ENCODE measurements around the gene JADE1.

JADE1 gene

GRCh38 chr4:128800701-128801284, 8.7 kb upstream of the JADE1 start:
- Histone ChIP-seq H3K4me2 (ENCODE audit: low read depth, low read length, poor library complexity, severe bottlenecking) (no peak overlapping the region), H3K79me2 (ENCODE audit: insufficient read depth, low read length) (no peaks in the 10 kb centered on the region), H3K9me2 (replicated peaks; ENCODE audit: low read depth, low read length) (no peaks in the 10 kb centered on the region), H3K4me1 (ENCODE audit: insufficient read depth, low read length, poor library complexity, severe bottlenecking) (no peaks in the 10 kb centered on the region), H3K36me3 (ENCODE audit: insufficient read depth, low read length) (no peaks in the 10 kb centered on the region), H3K9me3 (ENCODE audit: insufficient read depth, low read depth, low read length) (no peaks in the 10 kb centered on the region), H3F3A (ENCODE audit: low read depth) (no peaks in the 10 kb centered on the region), H4K20me1 (ENCODE audit: insufficient read depth, low read length, poor library complexity, severe bottlenecking) (no peaks in the 10 kb centered on the region), H3K27me3 (ENCODE audit: insufficient read depth, low read length, poor library complexity, severe bottlenecking) (no peaks in the 10 kb centered on the region), H2AFZ (ENCODE audit: low read length) (no peak overlapping the region), H3K4me3 (ENCODE audit: low read length, poor library complexity, severe bottlenecking) (no peak overlapping the region), H3K9ac (ENCODE audit: low read depth, low read length, poor library complexity, severe bottlenecking) (no peak overlapping the region)
- no peak for TF ChIP-seq EZH2phosphoT487 (IDR thresholded peaks at IDR 0.05; ENCODE audit: borderline replicate concordance)
- no peak for TF ChIP-seq CTCF (conservative IDR thresholded peaks at IDR 0.05; ENCODE audit: low read length)

GRCh38 chr4:128802680-128803628, 6.5 kb upstream of the JADE1 start:
- no peaks in the 10 kb centered on the region for H3K9me3 ChIP-seq (ENCODE audit: insufficient read depth, low read depth, low read length)
- H4K20me1 ChIP-seq (ENCODE audit: insufficient read depth, low read length, poor library complexity, severe bottlenecking): no peaks in the 10 kb centered on the region
- no peaks in the 10 kb centered on the region for H3F3A ChIP-seq (ENCODE audit: low read depth)
- no peaks in the 10 kb centered on the region for H3K9me2 ChIP-seq (replicated peaks; ENCODE audit: low read depth, low read length)
- H3K9ac ChIP-seq (ENCODE audit: low read depth, low read length, poor library complexity, severe bottlenecking): no peak overlapping the region
- H2AFZ ChIP-seq (ENCODE audit: low read length): no peak overlapping the region
- no peak overlapping the region for H3K4me3 ChIP-seq (ENCODE audit: low read length, poor library complexity, severe bottlenecking)
- H3K79me2 ChIP-seq (ENCODE audit: insufficient read depth, low read length): no peaks in the 10 kb centered on the region
- no peaks in the 10 kb centered on the region for H3K27me3 ChIP-seq (ENCODE audit: insufficient read depth, low read length, poor library complexity, severe bottlenecking)
- no peaks in the 10 kb centered on the region for H3K4me1 ChIP-seq (ENCODE audit: insufficient read depth, low read length, poor library complexity, severe bottlenecking)
- no peaks in the 10 kb centered on the region for H3K36me3 ChIP-seq (ENCODE audit: insufficient read depth, low read length)
- H3K4me2 ChIP-seq (ENCODE audit: low read depth, low read length, poor library complexity, severe bottlenecking): no peak overlapping the region
- no peak for TF ChIP-seq CTCF (conservative IDR thresholded peaks at IDR 0.05; ENCODE audit: low read length)
- TF ChIP-seq EZH2phosphoT487 (IDR thresholded peaks at IDR 0.05; ENCODE audit: borderline replicate concordance): no peak

DNA sequence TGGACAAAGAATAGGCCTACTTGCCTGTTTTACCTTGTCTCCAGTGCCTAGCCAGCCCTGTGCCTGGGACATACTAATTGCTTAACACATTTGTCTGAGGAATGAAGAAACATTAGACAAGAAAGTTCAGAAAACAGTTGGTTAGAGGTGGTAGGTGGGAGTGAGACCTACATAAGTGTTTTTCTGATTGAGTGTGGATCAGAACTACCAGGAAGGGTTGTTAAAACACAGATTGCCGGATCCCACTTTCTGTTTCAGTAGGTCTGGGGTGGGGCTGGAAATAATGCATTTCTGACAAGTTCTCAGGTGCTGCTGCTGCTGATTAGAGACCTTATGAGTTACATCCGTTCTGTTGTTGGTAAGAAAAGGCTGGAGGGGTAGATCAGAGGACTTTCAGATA, 5.7 kb upstream of the JADE1 start:
- Histone ChIP-seq H3K9ac (ENCODE audit: low read depth, low read length, poor library complexity, severe bottlenecking) (no peak overlapping the region), H2AFZ (ENCODE audit: low read length) (no peak overlapping the region), H3F3A (ENCODE audit: low read depth) (no peaks in the 10 kb centered on the region), H3K4me3 (ENCODE audit: low read length, poor library complexity, severe bottlenecking) (no peak overlapping the region), H3K9me3 (ENCODE audit: insufficient read depth, low read depth, low read length) (no peaks in the 10 kb centered on the region), H3K27me3 (ENCODE audit: insufficient read depth, low read length, poor library complexity, severe bottlenecking) (no peaks in the 10 kb centered on the region), H3K36me3 (ENCODE audit: insufficient read depth, low read length) (no peaks in the 10 kb centered on the region), H3K4me2 (ENCODE audit: low read depth, low read length, poor library complexity, severe bottlenecking) (no peak overlapping the region), H3K4me1 (ENCODE audit: insufficient read depth, low read length, poor library complexity, severe bottlenecking) (no peaks in the 10 kb centered on the region), H3K79me2 (ENCODE audit: insufficient read depth, low read length) (no peaks in the 10 kb centered on the region), H4K20me1 (ENCODE audit: insufficient read depth, low read length, poor library complexity, severe bottlenecking) (no peaks in the 10 kb centered on the region), H3K9me2 (replicated peaks; ENCODE audit: low read depth, low read length) (no peaks in the 10 kb centered on the region)
- no peak for TF ChIP-seq CTCF (conservative IDR thresholded peaks at IDR 0.05; ENCODE audit: low read length)
- TF ChIP-seq EZH2phosphoT487 (IDR thresholded peaks at IDR 0.05; ENCODE audit: borderline replicate concordance): no peak
